Stomach smooth muscle (tissue), 2 donors: Measurements from ENCODE around the gene HHAT.

ENCODE experiments used
- H3K27ac ChIP-seq: one replicate; pipeline ENCODE4 v1.7.0; 2013; ENCODE audit warnings: mild to moderate bottlenecking, low read length, inconsistent platforms
- H3K27me3 ChIP-seq, 2 donors: one replicate each; pipeline ENCODE4 v1.7.0; 2013; ENCODE audit warnings: low read length in 2 of 2; ENCODE audit not compliant: insufficient read depth in 2 of 2, control insufficient read depth in 1 of 2
- H3K36me3 ChIP-seq, 2 donors: one replicate each; pipeline ENCODE4 v1.7.0; 2013; ENCODE audit warnings: low read length in 2 of 2; ENCODE audit not compliant: control insufficient read depth in 2 of 2, insufficient read depth in 2 of 2
- H3K4me1 ChIP-seq: one replicate; pipeline ENCODE4 v1.7.0; 2013; ENCODE audit warnings: low read length; ENCODE audit not compliant: control insufficient read depth, insufficient read depth
- H3K4me3 ChIP-seq, 2 donors: one replicate each; pipeline ENCODE4 v1.7.0; 2013; ENCODE audit warnings: low read length in 2 of 2
- H3K9ac ChIP-seq, 2 donors: one replicate each; pipeline ENCODE4 v1.7.0; 2013; ENCODE audit warnings: low read length in 2 of 2, mild to moderate bottlenecking in 1 of 2
- H3K9me3 ChIP-seq, 2 donors: one replicate each; pipeline ENCODE4 v1.7.0; 2013; ENCODE audit warnings: low read length in 2 of 2; ENCODE audit not compliant: control insufficient read depth in 2 of 2
- donor health status: healthy.
- donor health status: Pancreatic carcinoma.

The HHAT gene

GRCh38 chr1:210438928-210439841 is 110.5 kb downstream of the HHAT start:
- peaks cover 3% of the 10 kb centered on the region for H3K4me1 ChIP-seq
- no peak overlapping the region for H3K4me3 ChIP-seq

DNA sequence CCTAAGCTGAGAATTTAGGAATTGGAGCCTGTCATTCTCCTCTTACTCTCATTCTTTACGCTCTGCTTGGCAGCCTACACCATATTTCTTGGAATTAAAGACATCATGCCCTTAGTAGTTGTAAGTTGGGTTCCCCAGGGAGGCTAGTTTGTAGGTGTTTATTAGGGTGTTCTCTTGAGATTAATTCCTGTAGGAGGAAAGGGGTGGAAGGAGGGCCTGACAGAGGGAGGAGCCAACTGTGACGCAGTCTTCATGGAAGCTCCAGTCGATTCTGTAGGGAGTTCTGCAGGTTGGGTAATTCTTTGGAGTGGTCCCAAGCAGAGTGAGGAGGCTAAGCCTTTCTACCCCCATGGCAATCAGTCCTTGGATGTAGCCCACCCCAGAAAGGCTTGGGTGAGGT is 111.4 kb downstream of the HHAT start:
- no peaks in the 10 kb centered on the region for H3K27me3 ChIP-seq
- H3K9me3 ChIP-seq: no peaks in the 10 kb centered on the region
- no peaks in the 10 kb centered on the region for H3K36me3 ChIP-seq
- no peak overlapping the region for H3K9ac ChIP-seq
- H3K4me3 ChIP-seq: no peak overlapping the region
- H3K27ac ChIP-seq: no peak overlapping the region
- H3K4me1 ChIP-seq: peaks cover 3% of the 10 kb centered on the region

More at GRCh38 chr1:210438928-210439841, 110.5 kb downstream of the HHAT start:
- H3K9me3 ChIP-seq: no peaks in the 10 kb centered on the region
- H3K27me3 ChIP-seq: no peaks in the 10 kb centered on the region
- H3K27ac ChIP-seq: no peak overlapping the region
- H3K9ac ChIP-seq: no peak overlapping the region
- H3K36me3 ChIP-seq: no peaks in the 10 kb centered on the region

GRCh38 chr1:210441028-210441427 is 112.3 kb downstream of the HHAT start:
- H3K27ac ChIP-seq: no peak overlapping the region
- no peaks in the 10 kb centered on the region for H3K36me3 ChIP-seq
- peaks cover 5% of the 10 kb centered on the region for H3K4me1 ChIP-seq

DNA sequence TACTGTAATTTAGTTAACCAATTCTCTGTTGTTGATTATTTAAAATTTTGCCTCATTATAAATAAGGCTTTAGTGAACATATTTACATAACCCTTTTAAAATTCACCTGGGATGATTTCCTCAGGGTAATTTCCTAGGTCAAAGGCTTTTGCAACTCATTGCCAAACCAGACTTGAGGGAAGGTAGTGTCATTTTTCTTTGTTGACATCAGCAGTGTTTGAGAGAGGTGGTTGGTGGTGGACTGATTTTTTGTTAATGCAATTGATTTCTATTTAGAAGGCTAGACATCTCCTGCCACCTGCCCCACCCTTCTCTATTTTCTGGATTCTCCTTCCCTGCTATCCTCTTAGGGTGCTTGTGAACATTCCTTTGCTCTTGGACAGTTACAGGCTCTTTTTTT is 116.8 kb downstream of the HHAT start:
- no peak overlapping the region for H3K9ac ChIP-seq

More at GRCh38 chr1:210441028-210441427, 112.3 kb downstream of the HHAT start:
- H3K27me3 ChIP-seq: no peaks in the 10 kb centered on the region
- H3K9me3 ChIP-seq: no peaks in the 10 kb centered on the region
- no peak overlapping the region for H3K9ac ChIP-seq
- no peak overlapping the region for H3K4me3 ChIP-seq

DNA sequence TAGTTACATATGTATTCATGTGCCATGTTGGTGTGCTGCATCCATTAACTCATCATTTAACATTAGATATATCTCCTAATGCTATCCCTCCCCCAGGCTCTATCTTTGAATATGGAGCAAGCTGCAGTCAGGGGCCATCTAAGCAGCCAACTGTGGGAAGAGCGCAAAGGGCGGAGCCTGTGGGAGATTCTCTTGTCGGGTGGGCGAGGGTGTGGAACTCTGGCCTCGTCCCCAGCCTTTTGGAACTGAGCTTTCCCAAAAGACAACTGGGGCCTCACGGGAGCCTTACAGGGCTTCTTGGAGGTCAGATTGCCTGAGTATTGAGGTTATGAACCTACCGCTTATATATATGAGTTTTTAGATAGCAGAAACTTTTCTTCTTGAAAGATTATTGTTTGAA is 117.2 kb downstream of the HHAT start:
- no peaks in the 10 kb centered on the region for H3K36me3 ChIP-seq
- no peak overlapping the region for H3K27ac ChIP-seq
- no peak overlapping the region for H3K9ac ChIP-seq
- H3K4me3 ChIP-seq: no peak overlapping the region
- peaks cover 2% of the 10 kb centered on the region for H3K4me1 ChIP-seq
- H3K9me3 ChIP-seq: no peaks in the 10 kb centered on the region
- H3K27me3 ChIP-seq: no peaks in the 10 kb centered on the region

More for the DNA sequence above, 116.8 kb downstream of the HHAT start:
- Histone ChIP-seq H3K27me3 (no peaks in the 10 kb centered on the region), H3K9me3 (no peaks in the 10 kb centered on the region), H3K4me1 (peaks cover 2% of the 10 kb centered on the region), H3K27ac (no peak overlapping the region), H3K36me3 (no peaks in the 10 kb centered on the region), H3K4me3 (no peak overlapping the region)

DNA sequence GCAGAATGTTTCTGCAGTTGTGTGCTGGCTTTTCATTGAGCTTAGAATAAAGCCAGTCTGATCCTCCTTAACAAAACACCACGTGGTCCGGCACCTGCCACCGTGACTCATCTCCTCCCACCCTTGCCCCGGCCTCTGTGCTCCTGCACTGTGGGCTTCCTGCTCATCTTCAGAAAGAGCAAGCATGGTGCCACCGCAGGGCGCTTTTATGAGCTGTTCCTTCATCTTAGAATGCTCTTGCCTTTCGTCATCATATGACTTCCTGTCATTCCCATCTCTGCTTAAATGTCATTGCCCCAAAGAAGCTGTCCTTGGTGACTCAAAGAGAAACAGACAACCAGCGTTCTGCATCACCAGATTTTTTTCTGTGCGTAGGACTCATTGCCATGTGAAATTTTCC is 117.8 kb downstream of the HHAT start:
- peaks cover 2% of the 10 kb centered on the region for H3K4me1 ChIP-seq
- no peaks in the 10 kb centered on the region for H3K36me3 ChIP-seq
- H3K27me3 ChIP-seq: no peaks in the 10 kb centered on the region
- no peak overlapping the region for H3K27ac ChIP-seq
- H3K9me3 ChIP-seq: no peaks in the 10 kb centered on the region
- no peak overlapping the region for H3K4me3 ChIP-seq
- no peak overlapping the region for H3K9ac ChIP-seq

- no peaks in the 10 kb centered on the region for H3K27me3 ChIP-seq
- peaks cover 2% of the 10 kb centered on the region for H3K4me1 ChIP-seq
- H3K9ac ChIP-seq: no peak overlapping the region
- H3K4me3 ChIP-seq: no peak overlapping the region
- H3K36me3 ChIP-seq: no peaks in the 10 kb centered on the region
- no peaks in the 10 kb centered on the region for H3K9me3 ChIP-seq
- no peak overlapping the region for H3K27ac ChIP-seq
These were observed 118.9 kb downstream of the HHAT start for GRCh38 chr1:210447456-210448057.

GRCh38 chr1:210448297-210448892 is 119.7 kb downstream of the HHAT start:
- Histone ChIP-seq H3K9ac (no peak overlapping the region), H3K4me3 (no peak overlapping the region), H3K36me3 (no peaks in the 10 kb centered on the region), H3K4me1 (peaks cover 2% of the 10 kb centered on the region), H3K27me3 (no peaks in the 10 kb centered on the region), H3K27ac (no peak overlapping the region), H3K9me3 (no peaks in the 10 kb centered on the region)

DNA sequence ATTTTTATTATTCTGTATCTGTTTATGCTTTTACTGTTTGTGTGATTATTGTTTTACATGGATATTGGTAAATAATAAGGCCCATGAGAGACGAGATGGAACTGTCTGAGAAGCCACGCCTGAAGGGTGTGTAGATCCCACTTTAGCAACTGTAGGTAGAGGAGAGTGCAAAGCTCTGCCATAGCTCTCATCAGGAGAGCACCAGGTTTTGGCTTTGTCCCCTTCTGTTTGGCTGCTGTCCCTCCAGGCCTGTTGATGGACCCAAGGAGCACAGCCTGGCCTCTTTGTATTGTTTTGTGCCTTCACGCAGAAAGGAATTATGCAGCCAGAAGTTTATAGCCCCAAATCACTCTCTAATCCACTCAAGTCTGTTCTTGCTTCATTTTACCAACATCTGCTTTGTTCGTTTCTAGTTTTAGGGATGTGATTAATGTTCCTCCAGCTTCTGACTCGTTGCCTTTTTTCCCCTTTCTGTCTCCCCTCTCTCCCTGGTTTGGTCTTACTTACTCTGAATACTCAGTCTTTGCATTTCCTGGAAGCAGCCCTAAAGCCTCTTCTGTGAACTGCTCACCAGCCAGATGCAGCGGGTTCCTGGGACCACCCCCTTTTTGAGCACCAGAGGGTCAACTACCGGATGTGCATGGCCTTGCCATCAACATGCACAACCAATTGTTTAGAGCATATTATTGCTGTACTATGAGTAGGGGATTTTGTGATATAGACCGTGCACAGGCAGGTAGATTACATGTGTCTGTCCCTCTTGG is 127.3 kb downstream of the HHAT start:
- Histone ChIP-seq H3K4me1 (no peaks in the 10 kb centered on the region), H3K4me3 (no peak overlapping the region)

GRCh38 chr1:210456731-210457255 is 128.1 kb downstream of the HHAT start:
- no peaks in the 10 kb centered on the region for H3K9me3 ChIP-seq
- H3K4me3 ChIP-seq: no peak overlapping the region
- no peaks in the 10 kb centered on the region for H3K27me3 ChIP-seq

More for the DNA sequence above, 127.3 kb downstream of the HHAT start:
- no peak overlapping the region for H3K9ac ChIP-seq
- no peak overlapping the region for H3K27ac ChIP-seq
- H3K36me3 ChIP-seq: peaks cover 0 to 2% of the 10 kb centered on the region in 2 donors
- no peaks in the 10 kb centered on the region for H3K27me3 ChIP-seq
- H3K9me3 ChIP-seq: no peaks in the 10 kb centered on the region

More at GRCh38 chr1:210456731-210457255, 128.1 kb downstream of the HHAT start:
- Histone ChIP-seq H3K27ac (no peak overlapping the region), H3K36me3 (peaks cover 0 to 2% of the 10 kb centered on the region in 2 donors), H3K9ac (no peak overlapping the region), H3K4me1 (no peaks in the 10 kb centered on the region)
